ENCODE results near the gene TSPAN11. TPM values are rescaled to one million over a fixed set of nuclear protein-coding genes. Genes with fewer than 3 reads are reported as not detected.

The TSPAN11 gene
- total RNA-seq, 2 donors from 2014 or later: 0.26 to 0.66 TPM

DNA sequence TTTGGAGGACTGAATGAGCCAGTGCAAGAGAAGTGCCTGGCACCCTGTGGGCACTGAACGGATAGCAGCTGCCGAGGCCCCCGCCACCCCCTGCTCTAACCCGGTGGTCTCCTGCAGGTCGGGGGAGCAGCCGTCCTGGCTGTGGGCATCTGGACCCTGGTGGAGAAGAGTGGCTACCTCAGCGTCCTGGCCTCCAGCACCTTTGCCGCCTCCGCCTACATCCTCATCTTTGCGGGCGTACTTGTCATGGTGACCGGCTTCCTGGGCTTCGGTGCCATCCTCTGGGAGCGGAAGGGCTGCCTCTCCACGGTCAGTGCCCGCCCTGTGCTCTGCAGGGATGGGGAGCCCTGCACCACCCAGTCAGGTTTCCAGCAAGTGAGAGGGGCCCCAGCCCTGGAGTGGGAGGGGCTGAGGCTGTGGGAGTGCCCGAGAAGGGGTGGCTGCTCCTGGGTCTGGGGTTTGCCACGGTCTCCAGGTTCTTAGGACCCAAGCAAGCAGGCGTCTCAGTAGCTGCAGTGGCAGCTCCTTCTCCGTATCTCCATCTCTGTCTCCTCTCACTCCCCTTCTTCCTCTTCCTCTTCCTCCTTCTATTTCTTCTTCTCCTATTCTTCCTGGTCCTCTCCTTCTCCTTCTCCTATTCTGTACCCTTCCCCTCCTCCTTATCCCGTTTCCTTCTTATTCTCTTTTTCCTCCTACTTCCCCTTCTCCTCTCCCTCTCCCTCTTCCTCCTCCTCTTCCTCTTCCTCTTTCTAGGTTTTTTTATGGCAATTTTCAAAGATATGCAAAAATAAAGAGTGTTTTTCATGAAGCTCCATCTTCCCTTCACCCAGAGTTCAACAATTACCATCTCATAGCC, 37.4 kb downstream of the TSPAN11 start:
- WGBS, 2 donors: 71 to 75% methylated on average over 14 of the region's 21 CpGs
- intact Hi-C loops (cut with DNase I): no loop called here
- no peak for DNase-seq
- Histone ChIP-seq H3K27ac (no peak overlapping the region), H3K36me3 (replicated peaks in 1 of 2; ENCODE audit: insufficient read depth in 1 of 2, low read depth in 2 of 2) (no peaks in the 10 kb centered on the region), H3K9me3 (no peaks in the 10 kb centered on the region), H3K4me3 (no peak overlapping the region), H3K27me3 (no peaks in the 10 kb centered on the region), H3K4me1 (no peaks in the 10 kb centered on the region)
- TF ChIP-seq, protein P1, sequence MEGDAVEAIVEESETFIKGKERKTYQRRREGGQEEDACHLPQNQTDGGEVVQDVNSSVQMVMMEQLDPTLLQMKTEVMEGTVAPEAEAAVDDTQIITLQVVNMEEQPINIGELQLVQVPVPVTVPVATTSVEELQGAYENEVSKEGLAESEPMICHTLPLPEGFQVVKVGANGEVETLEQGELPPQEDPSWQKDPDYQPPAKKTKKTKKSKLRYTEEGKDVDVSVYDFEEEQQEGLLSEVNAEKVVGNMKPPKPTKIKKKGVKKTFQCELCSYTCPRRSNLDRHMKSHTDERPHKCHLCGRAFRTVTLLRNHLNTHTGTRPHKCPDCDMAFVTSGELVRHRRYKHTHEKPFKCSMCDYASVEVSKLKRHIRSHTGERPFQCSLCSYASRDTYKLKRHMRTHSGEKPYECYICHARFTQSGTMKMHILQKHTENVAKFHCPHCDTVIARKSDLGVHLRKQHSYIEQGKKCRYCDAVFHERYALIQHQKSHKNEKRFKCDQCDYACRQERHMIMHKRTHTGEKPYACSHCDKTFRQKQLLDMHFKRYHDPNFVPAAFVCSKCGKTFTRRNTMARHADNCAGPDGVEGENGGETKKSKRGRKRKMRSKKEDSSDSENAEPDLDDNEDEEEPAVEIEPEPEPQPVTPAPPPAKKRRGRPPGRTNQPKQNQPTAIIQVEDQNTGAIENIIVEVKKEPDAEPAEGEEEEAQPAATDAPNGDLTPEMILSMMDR (IDR thresholded peaks at IDR 0.05): no peak
- no peak for TF ChIP-seq POLR2A (IDR thresholded peaks at IDR 0.05)
- no peak for ATAC-seq

DNA sequence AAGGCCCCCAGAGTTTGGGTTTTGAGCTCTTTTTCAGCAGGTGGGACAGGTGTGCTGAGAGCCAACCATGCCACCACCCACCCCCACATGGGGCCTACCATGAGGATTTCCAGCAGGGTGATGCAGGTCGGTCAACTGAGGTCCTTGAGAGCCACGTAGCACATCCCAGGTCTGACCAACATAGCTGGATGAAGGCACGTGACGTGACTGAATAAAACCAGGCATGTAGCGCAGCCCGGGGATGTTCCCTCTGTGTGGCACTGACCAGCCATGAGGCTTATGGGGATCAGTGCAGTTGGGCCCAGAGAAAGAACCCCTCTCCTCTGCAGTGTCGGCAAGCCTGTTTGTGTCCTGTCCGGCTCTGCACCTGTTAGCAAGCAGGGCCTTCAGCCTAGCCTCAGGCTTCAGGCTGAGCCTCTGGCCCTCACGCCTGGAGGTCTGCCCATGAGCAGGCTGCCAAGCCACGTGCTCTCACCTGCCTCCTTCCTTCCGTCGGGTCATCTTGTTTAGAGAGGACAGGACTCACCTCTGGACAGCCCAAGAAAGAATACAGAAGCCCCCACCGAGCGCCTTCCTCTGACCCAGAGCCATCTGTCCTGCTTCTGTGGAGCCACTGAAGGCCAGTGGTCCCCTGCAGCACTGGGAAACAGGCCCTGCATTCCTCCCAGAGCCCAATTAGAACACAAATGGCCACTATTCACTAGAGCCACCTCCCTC, 38.5 kb downstream of the TSPAN11 start:
- no peaks in the 10 kb centered on the region for H3K9me3 ChIP-seq
- no peak overlapping the region for H3K27ac ChIP-seq
- 66 to 70% methylated on average over 6 to 14 of the region's 14 CpGs for WGBS, 2 donors
- TF ChIP-seq, protein P1 (IDR thresholded peaks at IDR 0.05): no peak
- no peak for TF ChIP-seq POLR2A (IDR thresholded peaks at IDR 0.05)
- H3K4me1 ChIP-seq: no peaks in the 10 kb centered on the region
- DNase-seq: no peak
- H3K4me3 ChIP-seq: no peak overlapping the region
- H3K36me3 ChIP-seq (replicated peaks in 1 of 2; ENCODE audit: insufficient read depth in 1 of 2, low read depth in 2 of 2): no peaks in the 10 kb centered on the region
- no peaks in the 10 kb centered on the region for H3K27me3 ChIP-seq
- intact Hi-C loops (cut with DNase I): no loop called here
- ATAC-seq: no peak

DNA sequence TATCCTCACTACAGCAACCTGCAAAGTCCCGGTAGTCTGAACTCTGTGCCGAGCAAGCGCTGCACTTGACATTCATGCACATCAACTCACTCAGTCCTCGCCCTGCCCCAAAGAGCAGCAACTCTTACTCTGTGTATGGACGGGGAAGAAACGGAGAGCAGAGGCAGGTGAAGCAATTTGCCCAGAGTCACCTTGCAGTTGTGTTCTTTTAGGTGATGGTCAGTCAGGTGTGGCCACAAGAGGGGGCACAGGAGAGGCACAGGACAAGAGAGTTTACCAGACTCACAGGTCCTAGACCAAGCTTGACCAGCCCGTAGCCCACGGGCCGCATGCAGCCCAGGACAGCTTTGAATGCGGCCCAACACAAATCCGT, 39.1 kb downstream of the TSPAN11 start:
- no peak for ATAC-seq
- intact Hi-C loops (cut with DNase I): no loop called here
- Histone ChIP-seq H3K27me3 (no peaks in the 10 kb centered on the region), H3K9me3 (no peaks in the 10 kb centered on the region), H3K36me3 (replicated peaks in 1 of 2; ENCODE audit: insufficient read depth in 1 of 2, low read depth in 2 of 2) (no peaks in the 10 kb centered on the region), H3K4me1 (no peaks in the 10 kb centered on the region), H3K4me3 (no peak overlapping the region), H3K27ac (no peak overlapping the region)
- TF ChIP-seq POLR2A (IDR thresholded peaks at IDR 0.05): no peak
- TF ChIP-seq, protein P1 (IDR thresholded peaks at IDR 0.05): peak in 5 of 7 experiments; percentile 10 to 48 (median 34)
- WGBS, 2 donors: 50 to 53% methylated on average over 5 to 11 of the region's 11 CpGs
- peak; percentile 29 to 60 (median 42) for DNase-seq

DNA sequence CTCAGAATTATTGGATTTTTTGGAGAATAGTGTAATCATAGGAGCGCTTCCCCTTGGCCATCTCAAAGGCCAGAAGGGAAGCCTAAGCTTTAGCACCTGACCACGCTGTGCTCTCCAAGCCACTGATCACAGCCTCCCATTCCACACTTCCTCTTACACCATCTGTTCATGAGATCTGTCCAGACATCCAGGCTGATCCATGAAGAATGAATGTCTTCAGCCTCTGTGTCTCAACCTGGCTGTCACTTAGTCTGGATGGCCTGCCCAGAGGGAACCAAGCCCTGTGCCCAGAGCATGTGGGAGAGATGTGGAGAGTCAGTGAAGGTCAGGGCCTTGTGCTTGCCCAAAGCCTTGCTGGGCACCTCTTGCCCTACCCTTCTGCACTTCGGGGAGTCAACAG, 40.5 kb downstream of the TSPAN11 start:
- no peaks in the 10 kb centered on the region for H3K36me3 ChIP-seq (replicated peaks in 1 of 2; ENCODE audit: insufficient read depth in 1 of 2, low read depth in 2 of 2)
- ATAC-seq (no peak), DNase-seq (no peak)
- H3K4me1 ChIP-seq: no peaks in the 10 kb centered on the region
- H3K27ac ChIP-seq: no peak overlapping the region
- TF ChIP-seq, protein P1 (IDR thresholded peaks at IDR 0.05): no peak
- no peak for TF ChIP-seq POLR2A (IDR thresholded peaks at IDR 0.05)
- intact Hi-C loops (cut with DNase I): no loop called here
- H3K9me3 ChIP-seq: no peaks in the 10 kb centered on the region
- 72 to 74% methylated on average over 3 of the region's 3 CpGs for WGBS, 2 donors
- H3K27me3 ChIP-seq: no peaks in the 10 kb centered on the region
- H3K4me3 ChIP-seq: no peak overlapping the region

All from body of pancreas (tissue), 4 donors.